HCT116 (cell line): Measurements from ENCODE around the gene UBE2O. TPM values are rescaled to one million over a fixed set of nuclear protein-coding genes. Genes with fewer than 3 reads are reported as not detected.

Experiments used
- ATAC-seq: fragments of 200-7000 bp; cut with Tn5 transposase; 2 replicates; pipeline ENCODE4 v1.9.1; 2020; ENCODE audit warnings: mild to moderate bottlenecking, moderate library complexity
- BruUV-seq: library from RNA; stranded (reverse); fragments of 400-500 nt; replicated peaks from 2 replicates; lab custom pipeline; 2021; lab: Mats Ljungman, UMichigan
- CTCF ChIA-PET: fragments of 300-600 bp; sonication (Branson Sonifier 250); formaldehyde crosslinking; loops from one replicate; lab custom pipeline; 2021; ENCODE audit warnings: antibody characterized with exemption; lab: Charles Lee
- POLR2A ChIA-PET: fragments of 300-600, 350-600 bp; sonication (Branson Sonifier 250); formaldehyde crosslinking; loops from one replicate; lab custom pipeline; 2021; ENCODE audit warnings: antibody characterized with exemption; lab: Charles Lee
- RAD21 ChIA-PET, 2 experiments: fragments of 300-600 bp; sonication (Branson Sonifier 250); formaldehyde crosslinking; loops; one replicate each; lab custom pipeline; 2023; ENCODE audit warnings: low total read pairs in 2 of 2; ENCODE audit not compliant: uncharacterized antibody in 2 of 2, unreplicated experiment in 2 of 2, low non-redundant PET in 1 of 2; lab: Charles Lee
- DNase-seq: peaks from one replicate; pipeline ENCODE4 v3.0.0-alpha.2; 2010; ENCODE audit warnings: low read depth, low spot score
- H2AFZ ChIP-seq: fragments of 200-600 bp; shearing (Covaris generic), sonication (generic); 2 replicates; pipeline ENCODE4 v1.6.1; 2017; ENCODE audit warnings: low read depth, mixed run types, mixed read lengths, antibody characterized with exemption, low read length; ENCODE audit not compliant: poor library complexity, severe bottlenecking
- H3K27ac ChIP-seq: 2 replicates; pipeline ENCODE4 v1.5.1; 2012; ENCODE audit warnings: low read depth, low read length
- H3K27me3 ChIP-seq: fragments of 200-600 bp; sonication (generic); 2 replicates; pipeline ENCODE4 v1.6.1; 2016; ENCODE audit warnings: mixed run types, low read length, mixed read lengths; ENCODE audit not compliant: insufficient read depth
- H3K36me3 ChIP-seq, 2 experiments: fragments of 200-500 bp in 1 of 2; fragments of 200-600 bp in 1 of 2; sonication (Bioruptor generic) in 1 of 2; sonication (generic) in 1 of 2; 2 replicates each; pipeline versions ENCODE4 v1.5.1 to v1.6.1; 2014 to 2016; ENCODE audit warnings: low read length in 2 of 2, inconsistent platforms in 1 of 2, mixed read lengths in 1 of 2, mixed run types in 1 of 2; ENCODE audit not compliant: insufficient read depth in 2 of 2, control insufficient read depth in 1 of 2
- H3K4me1 ChIP-seq, 2 experiments: fragments of 200-600 bp in 1 of 2; sonication (generic) in 1 of 2; 2 replicates each; pipeline versions ENCODE4 v1.5.1 to v1.6.1; 2012 to 2017; ENCODE audit warnings: low read length in 2 of 2, inconsistent platforms in 1 of 2, mild to moderate bottlenecking in 1 of 2, mixed read lengths in 1 of 2, mixed run types in 1 of 2, moderate library complexity in 1 of 2; ENCODE audit not compliant: insufficient read depth in 2 of 2, control insufficient read depth in 1 of 2
- H3K4me2 ChIP-seq: fragments of 200-600 bp; sonication (generic); 2 replicates; pipeline ENCODE4 v1.6.1; 2017; ENCODE audit warnings: mixed run types, low read length, mixed read lengths
- H3K4me3 ChIP-seq, 2 experiments: fragments of 200-600 bp in 1 of 2; sonication (generic) in 1 of 2; replicated peaks in 1 of 2; 2 replicates each; pipeline ENCODE4 v1.5.1; 2011 to 2016; ENCODE audit warnings: low read length in 2 of 2, control low read depth in 1 of 2, low read depth in 1 of 2, mild to moderate bottlenecking in 1 of 2, mixed read lengths in 1 of 2, mixed run types in 1 of 2
- H3K79me2 ChIP-seq: fragments of 200-600 bp; sonication (generic); 2 replicates; pipeline ENCODE4 v1.6.1; 2017; ENCODE audit warnings: mild to moderate bottlenecking, mixed run types, low read length, moderate library complexity, mixed read lengths; ENCODE audit not compliant: insufficient read depth
- H3K9ac ChIP-seq: fragments of 200-600 bp; sonication (generic); 2 replicates; pipeline ENCODE4 v1.6.1; 2016; ENCODE audit warnings: low read length, mixed read lengths
- H3K9me2 ChIP-seq: fragments of 200-600 bp; sonication (generic), shearing (Covaris generic); 2 replicates; pipeline ENCODE4 v1.6.1; 2017; ENCODE audit warnings: mixed run types, mild to moderate bottlenecking, moderate library complexity; ENCODE audit not compliant: insufficient read depth
- H3K9me3 ChIP-seq, 2 experiments: fragments of 200-500 bp in 1 of 2; fragments of 200-600 bp in 1 of 2; sonication (Bioruptor generic) in 1 of 2; sonication (generic) in 1 of 2; 2 replicates each; pipeline ENCODE4 v1.6.1; 2014 to 2017; ENCODE audit warnings: low read length in 2 of 2, mixed read lengths in 2 of 2, inconsistent platforms in 1 of 2, low read depth in 1 of 2, mild to moderate bottlenecking in 1 of 2, mixed run types in 1 of 2, moderate library complexity in 1 of 2; ENCODE audit not compliant: control insufficient read depth in 1 of 2, insufficient read depth in 1 of 2
- H4K20me1 ChIP-seq: fragments of 200-600 bp; sonication (generic), shearing (Covaris generic); 2 replicates; pipeline ENCODE4 v1.6.1; 2017; ENCODE audit warnings: mixed run types, mild to moderate bottlenecking, moderate library complexity; ENCODE audit not compliant: insufficient read depth
- ELF1 ChIP-seq: IDR thresholded peaks from 2 replicates; pipeline ENCODE4 v1.6.1; 2012; ENCODE audit warnings: low read depth, borderline replicate concordance
- EZH2phosphoT487 ChIP-seq: fragments of 200-600 bp; IDR thresholded peaks from 2 replicates; pipeline ENCODE4 v1.6.1; 2018; ENCODE audit warnings: antibody characterized with exemption, borderline replicate concordance
- FOSL1 ChIP-seq: IDR thresholded peaks from 2 replicates; pipeline ENCODE4 v1.6.1; 2012; ENCODE audit warnings: low read depth
- SIN3A ChIP-seq: IDR thresholded peaks from 2 replicates; pipeline ENCODE4 v1.6.1; 2012; ENCODE audit warnings: low read depth
- SP1 ChIP-seq: IDR thresholded peaks from 2 replicates; pipeline ENCODE4 v1.6.1; 2012; ENCODE audit warnings: low read depth
- YY1 ChIP-seq: IDR thresholded peaks from 2 replicates; pipeline ENCODE4 v1.6.1; 2011; ENCODE audit warnings: low read length, low read depth, moderate library complexity, mild to moderate bottlenecking; ENCODE audit not compliant: insufficient replicate concordance; ENCODE audit errors: extremely low read depth
- ZFX ChIP-seq: fragments of 450-650 bp; IDR thresholded peaks from 2 replicates; pipeline ENCODE4 v1.6.1; 2017
- intact Hi-C: fragments of 100-400 bp; cut with micrococcal nuclease; formaldehyde crosslinking; loops from 2 replicates; pipeline ENCODE4 v1.10.0; 2022
- total RNA-seq: library from RNA; stranded (reverse); gene quantifications from one replicate; pipeline ENCODE4 v1.2.1, GENCODE V29; 2021; ENCODE audit not compliant: unreplicated experiment
- TF ChIP-seq, protein P1 (sequence below), 3 experiments: fragments of 200-600 bp in 1 of 3; sonication (generic) in 1 of 3; IDR thresholded peaks in 2 of 3; conservative IDR thresholded peaks in 1 of 3; 2 replicates each; pipeline ENCODE4 v1.5.1; 2012 to 2017; ENCODE audit warnings: low read depth in 2 of 3, low read length in 2 of 3, antibody characterized with exemption in 1 of 3, borderline replicate concordance in 1 of 3, control low read depth in 1 of 3, mild to moderate bottlenecking in 1 of 3, mixed read lengths in 1 of 3, mixed run types in 1 of 3, moderate library complexity in 1 of 3; ENCODE audit not compliant: insufficient read depth in 1 of 3
- TF ChIP-seq, protein P2 (sequence below): IDR thresholded peaks from 2 replicates; pipeline ENCODE4 v1.6.1; 2012

The UBE2O gene
- total RNA-seq, 1 experiment from 2014 or later: 59.1 TPM

DNA sequence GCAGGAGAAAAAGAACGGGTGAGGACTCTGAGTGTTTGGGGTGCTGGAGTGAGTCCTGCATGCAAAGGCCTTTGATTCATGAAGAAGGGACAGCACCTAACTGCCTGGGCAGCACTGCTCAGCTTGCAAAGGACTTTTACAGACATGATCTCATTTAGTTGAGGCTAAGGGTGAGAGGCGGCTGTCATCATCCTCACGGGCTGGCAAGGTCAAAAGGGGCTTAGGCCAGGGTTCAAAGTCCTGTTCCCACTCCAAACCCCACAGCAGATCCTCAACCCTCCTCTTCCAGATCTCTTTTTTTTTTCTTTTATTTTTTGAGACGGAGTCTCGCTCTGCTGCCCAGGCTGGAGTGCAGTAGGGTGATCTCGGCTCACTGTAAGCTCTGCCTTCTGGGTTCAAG is 43.5 kb upstream of the UBE2O start:
- peaks cover 24 to 45% of the 10 kb centered on the region in 2 experiments for H3K4me1 ChIP-seq
- H3K9me2 ChIP-seq: no peaks in the 10 kb centered on the region
- no peaks in the 10 kb centered on the region for H3K9me3 ChIP-seq
- no peaks in the 10 kb centered on the region; a peak in 1 of 4 replicates for H3K36me3 ChIP-seq
- CTCF ChIA-PET: no interaction called here
- intact Hi-C loops: no loop called here
- no TSS peak for BruUV-seq
- H3K4me2 ChIP-seq: no peak overlapping the region
- H3K4me3 ChIP-seq: no peak overlapping the region
- H3K9ac ChIP-seq: no peak overlapping the region
- RAD21 ChIA-PET: no interaction called here
- TF ChIP-seq SIN3A (no peak), SP1 (no peak), FOSL1 (no peak)
- TF ChIP-seq, protein P1, sequence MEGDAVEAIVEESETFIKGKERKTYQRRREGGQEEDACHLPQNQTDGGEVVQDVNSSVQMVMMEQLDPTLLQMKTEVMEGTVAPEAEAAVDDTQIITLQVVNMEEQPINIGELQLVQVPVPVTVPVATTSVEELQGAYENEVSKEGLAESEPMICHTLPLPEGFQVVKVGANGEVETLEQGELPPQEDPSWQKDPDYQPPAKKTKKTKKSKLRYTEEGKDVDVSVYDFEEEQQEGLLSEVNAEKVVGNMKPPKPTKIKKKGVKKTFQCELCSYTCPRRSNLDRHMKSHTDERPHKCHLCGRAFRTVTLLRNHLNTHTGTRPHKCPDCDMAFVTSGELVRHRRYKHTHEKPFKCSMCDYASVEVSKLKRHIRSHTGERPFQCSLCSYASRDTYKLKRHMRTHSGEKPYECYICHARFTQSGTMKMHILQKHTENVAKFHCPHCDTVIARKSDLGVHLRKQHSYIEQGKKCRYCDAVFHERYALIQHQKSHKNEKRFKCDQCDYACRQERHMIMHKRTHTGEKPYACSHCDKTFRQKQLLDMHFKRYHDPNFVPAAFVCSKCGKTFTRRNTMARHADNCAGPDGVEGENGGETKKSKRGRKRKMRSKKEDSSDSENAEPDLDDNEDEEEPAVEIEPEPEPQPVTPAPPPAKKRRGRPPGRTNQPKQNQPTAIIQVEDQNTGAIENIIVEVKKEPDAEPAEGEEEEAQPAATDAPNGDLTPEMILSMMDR (IDR thresholded peaks at IDR 0.05 in 2 of 3, conservative IDR thresholded peaks at IDR 0.05 in 1 of 3; ENCODE audit: borderline replicate concordance in 1 of 3, insufficient read depth in 1 of 3, low read depth in 2 of 3, low read length in 2 of 3): no peak
- POLR2A ChIA-PET: no interaction called here
- DNase-seq: no peak
- peaks cover 5% of the 10 kb centered on the region; the same call in 1 of the 2 replicates for H4K20me1 ChIP-seq
- ATAC-seq: no peak
- H2AFZ ChIP-seq: no peak overlapping the region
- H3K27me3 ChIP-seq: no peaks in the 10 kb centered on the region
- no peak overlapping the region for H3K27ac ChIP-seq
- H3K79me2 ChIP-seq: peaks cover 56% of the 10 kb centered on the region

DNA sequence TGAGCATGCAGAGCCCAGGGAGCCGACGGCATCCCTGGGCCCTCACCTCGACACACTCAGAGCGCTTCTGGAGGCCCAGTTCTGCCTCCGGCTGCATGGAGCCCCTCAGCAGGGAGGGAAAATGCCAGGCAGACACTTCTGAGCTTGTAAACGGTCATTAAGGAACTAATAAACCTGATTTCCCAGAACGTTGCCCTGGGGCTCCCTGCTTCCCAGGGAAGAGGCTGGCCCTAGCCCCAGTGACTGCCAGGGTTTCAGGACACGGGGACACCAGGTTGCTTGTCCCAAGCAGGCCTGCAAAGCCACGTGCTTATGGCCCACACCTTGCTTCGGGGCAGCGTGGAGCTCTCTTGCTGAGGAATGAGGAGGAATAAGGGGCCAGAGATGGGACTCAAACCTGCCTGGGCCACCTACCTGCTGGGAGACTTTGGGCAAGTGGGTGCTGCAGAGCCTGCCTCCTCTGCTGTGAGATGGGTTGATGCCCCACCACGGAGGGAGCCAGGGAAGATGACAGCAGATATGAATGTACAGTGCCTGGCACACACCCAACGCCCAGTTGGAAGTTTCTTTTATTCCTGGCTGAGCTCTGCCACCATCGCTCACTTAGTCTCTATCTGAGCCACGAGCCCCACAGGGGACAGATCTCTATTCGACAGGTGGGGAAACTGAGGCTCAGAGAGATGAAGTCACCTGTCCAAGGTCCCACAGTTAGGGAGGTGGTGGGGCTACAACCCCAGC is 42.9 kb upstream of the UBE2O start:
- H3K27me3 ChIP-seq: no peaks in the 10 kb centered on the region
- H3K27ac ChIP-seq: no peak overlapping the region
- H2AFZ ChIP-seq: no peak overlapping the region
- no peak overlapping the region for H3K4me2 ChIP-seq
- peaks cover 5% of the 10 kb centered on the region; the same call in 1 of the 2 replicates for H4K20me1 ChIP-seq
- BruUV-seq: no TSS peak
- no peak overlapping the region for H3K9ac ChIP-seq
- peaks cover 54% of the 10 kb centered on the region for H3K79me2 ChIP-seq
- H3K9me3 ChIP-seq: no peaks in the 10 kb centered on the region
- ATAC-seq (no peak), DNase-seq (no peak)
- intact Hi-C loops: no loop called here
- TF ChIP-seq, protein P2, sequence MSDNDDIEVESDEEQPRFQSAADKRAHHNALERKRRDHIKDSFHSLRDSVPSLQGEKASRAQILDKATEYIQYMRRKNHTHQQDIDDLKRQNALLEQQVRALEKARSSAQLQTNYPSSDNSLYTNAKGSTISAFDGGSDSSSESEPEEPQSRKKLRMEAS: no peak
- TF ChIP-seq SIN3A (no peak), ELF1 (no peak), ZFX (no peak), FOSL1 (no peak), YY1 (no peak), EZH2phosphoT487 (no peak)
- TF ChIP-seq, protein P1 (IDR thresholded peaks at IDR 0.05 in 2 of 3, conservative IDR thresholded peaks at IDR 0.05 in 1 of 3; ENCODE audit: borderline replicate concordance in 1 of 3, insufficient read depth in 1 of 3, low read depth in 2 of 3, low read length in 2 of 3): no peak
- CTCF ChIA-PET: no interaction called here
- no peaks in the 10 kb centered on the region for H3K9me2 ChIP-seq
- peaks cover 23 to 50% of the 10 kb centered on the region in 2 experiments for H3K4me1 ChIP-seq
- H3K36me3 ChIP-seq: no peaks in the 10 kb centered on the region; a peak in 1 of 4 replicates
- RAD21 ChIA-PET: no interaction called here
- no peak overlapping the region for H3K4me3 ChIP-seq
- POLR2A ChIA-PET: no interaction called here
